OCI-LY3 (cell line): Measurements from ENCODE around the gene NOC3L.
"Not testable (repeated sequence)": the region's sequence is repeated elsewhere in the genome, so short reads cannot be mapped to it uniquely, and the experiment has no call there.

Experiments
- H2AFZ ChIP-seq: fragments of 200-600, 300-600 bp; shearing (Covaris generic); 2 replicates; pipeline ENCODE4 v1.6.0; 2014; ENCODE audit warnings: antibody characterized with exemption, low read depth, low read length
- H3K27ac ChIP-seq: fragments of 200-600, 300-600 bp; sonication (generic); 2 replicates; pipeline ENCODE4 v1.5.1; 2014; ENCODE audit warnings: mild to moderate bottlenecking, low read length, moderate library complexity, mixed read lengths
- H3K27me3 ChIP-seq: fragments of 200-600, 300-600 bp; sonication (generic); 2 replicates; pipeline ENCODE4 v1.6.1; 2014; ENCODE audit warnings: low read depth, low read length, mixed read lengths
- H3K36me3 ChIP-seq: fragments of 200-600, 300-600 bp; sonication (generic); replicated peaks from 2 replicates; pipeline ENCODE3; 2014; ENCODE audit warnings: low read depth, low read length, mixed read lengths
- H3K4me1 ChIP-seq: fragments of 300-600, 200-600 bp; sonication (generic); 2 replicates; pipeline ENCODE4 v1.6.1; 2014; ENCODE audit warnings: low read length, mixed read lengths
- H3K4me2 ChIP-seq: fragments of 200-600, 300-600 bp; sonication (generic); 2 replicates; pipeline ENCODE4 v1.6.1; 2014; ENCODE audit warnings: low read length, mixed read lengths
- H3K4me3 ChIP-seq: fragments of 300-600, 200-600 bp; sonication (generic); 2 replicates; pipeline ENCODE4 v1.5.1; 2014; ENCODE audit warnings: antibody characterized with exemption, mild to moderate bottlenecking, low read length, moderate library complexity
- H3K79me2 ChIP-seq: fragments of 300-600, 200-600 bp; shearing (Covaris generic); 2 replicates; pipeline ENCODE4 v1.6.1; 2014; ENCODE audit warnings: mild to moderate bottlenecking, low read length, mixed read lengths
- H3K9ac ChIP-seq: fragments of 300-600, 200-600 bp; shearing (Covaris generic); 2 replicates; pipeline ENCODE4 v1.6.0; 2014; ENCODE audit warnings: mild to moderate bottlenecking, low read length, moderate library complexity
- H3K9me3 ChIP-seq: fragments of 200-600, 300-600 bp; shearing (Covaris generic); 2 replicates; pipeline ENCODE4 v1.6.1; 2014; ENCODE audit warnings: low read length, mixed read lengths; ENCODE audit not compliant: insufficient read depth
- H4K20me1 ChIP-seq: fragments of 200-600, 300-600 bp; sonication (generic); 2 replicates; pipeline ENCODE4 v1.6.1; 2016; ENCODE audit warnings: low read length, mixed read lengths; ENCODE audit not compliant: insufficient read depth
- EZH2phosphoT487 ChIP-seq: fragments of 200-600 bp; shearing (Covaris generic); IDR thresholded peaks from 2 replicates; pipeline ENCODE4 v1.6.1; 2018; ENCODE audit warnings: antibody characterized with exemption, mixed run types, low read depth
- TF ChIP-seq, protein P1 (sequence below): fragments of 200-600, 300-600 bp; sonication (generic); IDR thresholded peaks from 2 replicates; pipeline ENCODE4 v1.5.1; 2014; ENCODE audit warnings: antibody characterized with exemption, low read length, low read depth

The NOC3L gene

DNA sequence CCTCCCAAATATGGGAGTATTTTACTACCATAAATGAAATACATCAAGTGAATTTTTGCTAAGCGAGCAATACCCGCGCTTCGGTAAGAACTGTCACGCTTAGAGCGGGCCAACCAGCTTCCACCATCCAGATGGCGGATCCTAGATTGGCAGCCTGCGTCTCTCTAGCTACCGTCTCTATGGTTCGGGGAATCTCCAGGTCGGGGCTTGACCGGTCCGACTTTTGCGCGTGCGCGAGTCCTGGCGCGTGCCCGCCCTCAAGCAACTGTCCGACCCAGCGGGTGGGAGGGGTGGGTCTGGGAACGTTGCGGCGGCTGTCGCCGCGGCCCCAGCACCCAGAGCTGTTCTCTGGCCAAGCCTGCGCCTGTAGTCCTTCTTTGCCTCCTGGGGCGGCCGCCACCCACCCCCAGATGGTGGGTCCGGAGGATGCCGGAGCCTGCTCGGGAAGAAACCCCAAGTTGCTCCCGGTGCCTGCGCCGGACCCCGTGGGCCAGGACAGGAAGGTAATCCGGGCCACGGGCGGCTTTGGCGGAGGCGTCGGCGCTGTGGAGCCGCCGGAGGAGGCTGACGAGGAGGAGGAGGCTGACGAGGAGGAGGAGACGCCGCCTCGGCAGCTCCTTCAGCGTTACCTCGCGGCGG is 39.6 kb upstream of the NOC3L start, which contains the start of gene TBC1D12:
TSS of gene TBC1D12 (plus strand) at position 338 of the 639 bp plus-strand sequence. CDS start at position 411, 73 bp downstream.
- peak within 1 kb of the TSS; percentile 99 for H3K4me3 ChIP-seq
- H3K9ac ChIP-seq: peak within 1 kb of the TSS; percentile 92
- no peaks in the 10 kb centered on the region for H3K36me3 ChIP-seq
- H3K4me1 ChIP-seq: peaks cover 11% of the 10 kb centered on the region
- peak within 1 kb of the TSS; percentile 81 for H3K27ac ChIP-seq
- peaks cover 48% of the 10 kb centered on the region for H3K79me2 ChIP-seq
- H2AFZ ChIP-seq: peak within 1 kb of the TSS; percentile 97
- H3K4me2 ChIP-seq: peak within 1 kb of the TSS; percentile 88
- TF ChIP-seq, protein P1, sequence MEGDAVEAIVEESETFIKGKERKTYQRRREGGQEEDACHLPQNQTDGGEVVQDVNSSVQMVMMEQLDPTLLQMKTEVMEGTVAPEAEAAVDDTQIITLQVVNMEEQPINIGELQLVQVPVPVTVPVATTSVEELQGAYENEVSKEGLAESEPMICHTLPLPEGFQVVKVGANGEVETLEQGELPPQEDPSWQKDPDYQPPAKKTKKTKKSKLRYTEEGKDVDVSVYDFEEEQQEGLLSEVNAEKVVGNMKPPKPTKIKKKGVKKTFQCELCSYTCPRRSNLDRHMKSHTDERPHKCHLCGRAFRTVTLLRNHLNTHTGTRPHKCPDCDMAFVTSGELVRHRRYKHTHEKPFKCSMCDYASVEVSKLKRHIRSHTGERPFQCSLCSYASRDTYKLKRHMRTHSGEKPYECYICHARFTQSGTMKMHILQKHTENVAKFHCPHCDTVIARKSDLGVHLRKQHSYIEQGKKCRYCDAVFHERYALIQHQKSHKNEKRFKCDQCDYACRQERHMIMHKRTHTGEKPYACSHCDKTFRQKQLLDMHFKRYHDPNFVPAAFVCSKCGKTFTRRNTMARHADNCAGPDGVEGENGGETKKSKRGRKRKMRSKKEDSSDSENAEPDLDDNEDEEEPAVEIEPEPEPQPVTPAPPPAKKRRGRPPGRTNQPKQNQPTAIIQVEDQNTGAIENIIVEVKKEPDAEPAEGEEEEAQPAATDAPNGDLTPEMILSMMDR: no peak
- no peak for TF ChIP-seq EZH2phosphoT487
- H4K20me1 ChIP-seq: peaks cover 11% of the 10 kb centered on the region
- H3K9me3 ChIP-seq: no peaks in the 10 kb centered on the region
- no peaks in the 10 kb centered on the region for H3K27me3 ChIP-seq

DNA sequence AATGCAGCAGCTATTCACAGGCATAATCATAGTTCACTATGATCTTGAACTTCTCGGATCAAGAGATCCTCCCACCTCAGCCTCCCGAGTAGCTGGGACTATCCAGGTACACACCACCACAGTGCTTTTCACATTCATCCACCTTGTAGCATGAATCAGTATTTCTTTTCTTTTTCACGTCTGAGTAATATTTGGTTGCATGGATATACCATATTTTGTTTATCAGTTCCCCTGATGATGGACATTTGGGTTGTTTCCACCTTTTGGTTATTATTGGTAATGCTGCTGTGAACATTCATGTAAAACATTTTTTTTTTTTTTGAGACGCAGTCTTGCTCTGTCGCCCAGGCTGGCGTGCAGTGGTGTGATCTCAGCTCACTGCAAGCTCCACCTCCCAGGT is 36.0 kb upstream of the NOC3L start:
- H3K79me2 ChIP-seq: peaks cover 12% of the 10 kb centered on the region
- H3K36me3 ChIP-seq: no peaks in the 10 kb centered on the region
- no peaks in the 10 kb centered on the region for H4K20me1 ChIP-seq
- H3K4me1 ChIP-seq: no peaks in the 10 kb centered on the region
- no peak overlapping the region for H3K27ac ChIP-seq
- H3K4me3 ChIP-seq: no peak overlapping the region
- H2AFZ ChIP-seq: no peak overlapping the region
- no peak overlapping the region for H3K9ac ChIP-seq
- no peak overlapping the region for H3K4me2 ChIP-seq
- H3K9me3 ChIP-seq: no peaks in the 10 kb centered on the region
- H3K27me3 ChIP-seq: no peaks in the 10 kb centered on the region
- TF ChIP-seq, protein P1: no peak
- TF ChIP-seq EZH2phosphoT487: no peak

DNA sequence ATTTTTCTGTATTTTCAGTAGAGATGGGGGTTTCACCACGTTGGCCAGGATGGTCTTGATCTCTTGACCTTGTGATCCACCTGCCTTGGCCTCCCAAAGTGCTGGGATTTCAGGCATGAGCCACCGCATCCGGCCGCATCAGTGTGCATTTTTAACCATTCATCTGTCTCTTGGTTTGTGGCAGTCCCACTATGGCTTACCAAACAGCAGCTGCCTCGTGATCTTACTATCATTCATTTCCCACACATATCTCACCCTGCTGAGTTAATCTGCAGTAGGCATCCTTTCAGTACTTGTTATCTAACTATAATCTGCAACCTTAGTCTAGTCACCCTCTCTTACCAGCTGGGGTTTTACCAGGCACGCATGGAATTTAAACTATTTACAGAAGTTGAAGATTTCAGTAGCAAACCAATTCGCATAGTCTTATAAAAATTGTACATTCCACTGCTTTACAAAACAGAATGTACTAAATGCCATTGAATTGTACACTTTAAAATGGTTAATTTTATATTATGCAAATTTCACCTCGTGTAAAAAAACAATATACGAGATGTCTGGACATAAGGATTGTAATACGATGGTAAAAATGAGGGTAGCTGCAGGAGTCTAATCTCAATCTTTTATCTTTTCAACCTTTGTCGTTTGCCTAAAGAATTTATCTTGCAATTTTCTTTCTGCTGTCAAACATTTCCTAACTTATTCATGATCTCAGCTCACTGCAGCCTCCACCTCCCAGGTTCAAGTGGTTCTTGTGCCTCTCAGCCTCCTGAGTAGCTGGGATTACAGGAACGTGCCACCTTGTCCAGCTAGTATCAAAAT is 35.0 kb upstream of the NOC3L start:
- H3K9ac ChIP-seq: no peak overlapping the region
- no peaks in the 10 kb centered on the region for H4K20me1 ChIP-seq
- H3K9me3 ChIP-seq: no peaks in the 10 kb centered on the region
- H2AFZ ChIP-seq: no peak overlapping the region
- no peaks in the 10 kb centered on the region for H3K27me3 ChIP-seq
- H3K79me2 ChIP-seq: peaks cover 2% of the 10 kb centered on the region; the same call in 1 of the 2 replicates
- H3K4me2 ChIP-seq: no peak overlapping the region
- H3K27ac ChIP-seq: no peak overlapping the region
- no peak overlapping the region for H3K4me3 ChIP-seq
- no peaks in the 10 kb centered on the region for H3K4me1 ChIP-seq
- TF ChIP-seq, protein P1: no peak
- no peak for TF ChIP-seq EZH2phosphoT487
- no peaks in the 10 kb centered on the region for H3K36me3 ChIP-seq

DNA sequence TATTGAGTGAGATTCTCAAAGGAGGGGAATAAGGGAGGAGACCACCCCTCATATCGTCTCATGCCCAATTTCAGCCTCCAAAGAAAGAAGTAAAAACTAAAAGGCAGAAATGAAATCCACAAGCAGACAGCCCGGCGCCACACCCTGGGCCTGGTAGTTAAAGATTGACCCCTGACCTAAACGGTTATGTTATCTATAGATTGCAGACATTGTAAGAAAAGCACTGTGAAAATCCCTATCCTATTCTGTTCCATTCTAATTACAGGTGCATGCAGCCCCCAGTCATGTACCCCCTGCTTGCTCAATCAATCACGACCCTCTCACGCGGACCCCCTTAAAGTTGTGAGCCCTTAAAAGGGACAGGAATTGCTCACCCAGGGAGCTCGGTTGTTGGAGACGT is 29.4 kb upstream of the NOC3L start:
- not testable (repeated sequence) for H3K4me2 ChIP-seq, H3K27me3 ChIP-seq, H2AFZ ChIP-seq, H3K36me3 ChIP-seq, H4K20me1 ChIP-seq, H3K4me3 ChIP-seq, H3K27ac ChIP-seq, H3K79me2 ChIP-seq, H3K9me3 ChIP-seq, H3K4me1 ChIP-seq, H3K9ac ChIP-seq

DNA sequence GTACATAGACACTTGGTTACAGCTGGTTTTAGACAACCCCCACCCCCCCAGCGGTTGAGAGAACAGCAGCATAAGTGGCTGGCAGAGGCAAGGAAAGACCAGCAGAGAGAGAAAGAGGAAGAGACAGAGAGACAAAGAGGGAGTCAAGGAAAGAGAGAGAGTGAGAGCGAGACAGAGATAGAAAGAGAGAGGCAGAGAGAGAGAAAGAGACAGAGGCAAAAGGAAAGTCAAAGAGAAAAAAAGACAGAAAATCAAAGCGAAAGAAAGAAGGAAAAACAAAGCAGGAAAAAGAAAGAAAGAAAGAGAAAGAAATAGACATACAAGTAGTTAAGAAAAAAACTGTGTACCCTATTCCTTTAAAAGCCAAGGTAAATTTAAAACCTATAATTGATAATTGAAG is 23.0 kb upstream of the NOC3L start:
- not testable (repeated sequence) for H3K9me3 ChIP-seq, H4K20me1 ChIP-seq, H3K4me3 ChIP-seq, H2AFZ ChIP-seq, H3K27me3 ChIP-seq, H3K79me2 ChIP-seq, H3K4me2 ChIP-seq, H3K27ac ChIP-seq, H3K9ac ChIP-seq, H3K36me3 ChIP-seq
- H3K4me1 ChIP-seq: peaks cover 27% of the 10 kb centered on the region
